ENCODE results near the gene TRIM52. TPM values are rescaled to one million over a fixed set of nuclear protein-coding genes. Genes with fewer than 3 reads are reported as not detected.
"Not testable (repeated sequence)": the region's sequence is repeated elsewhere in the genome, so short reads cannot be mapped to it uniquely, and the experiment has no call there.

The TRIM52 gene
- total and polyA plus RNA-seq, 2 of the 13 experiments (the other 11 are each of a cell fraction or from before 2014, with no cell fraction given) = 7.2 to 11.6 TPM

DNA sequence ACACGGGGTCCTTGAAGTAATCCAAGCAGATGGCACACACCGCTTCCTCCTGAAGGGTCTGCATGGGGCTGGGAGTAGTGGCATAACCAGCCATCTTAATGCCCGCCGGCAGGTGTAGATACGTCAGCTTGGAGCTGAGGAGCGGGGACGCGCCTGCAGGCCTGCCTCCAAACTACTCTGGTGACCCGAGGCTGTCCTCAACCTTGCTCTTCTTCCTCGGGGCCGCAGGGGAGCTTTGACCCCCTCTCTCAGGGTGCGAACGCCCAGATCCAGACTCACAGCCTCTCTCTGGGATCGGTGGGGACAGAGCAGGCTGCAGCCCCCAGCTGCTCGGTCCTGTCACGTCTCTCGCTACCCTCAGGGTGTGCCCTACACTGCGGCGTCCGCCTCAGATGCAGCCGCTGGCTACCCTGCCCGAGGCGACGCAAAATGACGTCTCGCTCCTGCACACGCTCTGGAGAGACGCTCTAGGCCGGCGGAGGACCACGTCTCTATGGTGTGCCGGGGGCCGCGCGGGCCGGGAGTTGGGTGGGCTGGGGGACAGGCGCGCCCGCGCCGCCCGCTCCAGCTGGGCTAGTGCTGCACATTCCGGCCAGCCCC lies at the start of gene TRIM52 (continued):
- TF ChIP-seq PRDM15 (CRISPR knock-in tag; IDR thresholded peaks at IDR 0.05) (no peak), MEIS1 (CRISPR knock-in tag; IDR thresholded peaks at IDR 0.05; ENCODE audit: borderline replicate concordance) (peak; percentile 78), DMTF1 (CRISPR knock-in tag; IDR thresholded peaks at IDR 0.05) (no peak), SMAD3 (CRISPR knock-in tag; IDR thresholded peaks at IDR 0.05) (no peak; the same call in 1 of the 2 replicates), ZNF3 (CRISPR knock-in tag; IDR thresholded peaks at IDR 0.05) (no peak), ELF4 (CRISPR knock-in tag; IDR thresholded peaks at IDR 0.05; ENCODE audit: borderline replicate concordance) (no peak)

DNA sequence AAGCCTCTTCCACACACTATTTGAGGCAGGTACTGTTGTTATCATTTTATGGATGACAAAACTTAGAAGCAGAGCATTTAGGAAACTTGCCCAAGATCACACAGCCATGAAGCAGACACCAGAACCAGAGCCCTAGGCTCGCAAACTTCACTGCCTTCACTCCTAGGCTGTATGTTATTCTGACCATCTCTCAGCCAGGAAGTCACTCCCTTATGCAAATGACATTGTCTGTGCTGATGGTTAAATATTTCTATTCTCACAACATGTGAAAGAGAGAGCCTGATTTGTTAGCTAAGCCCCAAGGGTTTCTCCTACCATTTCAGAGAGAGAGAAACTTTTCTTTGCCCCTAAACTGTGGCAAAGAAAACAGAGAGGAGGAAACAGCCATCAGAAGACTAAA lies 26.4 kb upstream of the TRIM52 start:
- BruUV-seq (replicated peaks); H3K9ac ChIP-seq (ENCODE audit: insufficient read depth, low read depth, low read length); DNase-seq (ENCODE audit: low spot score); H3K79me2 ChIP-seq (ENCODE audit: insufficient read depth, low read length); in situ Hi-C loops (cut with HindIII; ENCODE audit: extremely low pct_ligation_motif_present, low pct_unique_long_range_greater_than_20kb); H3K9me3 ChIP-seq (ENCODE audit: low read length); H3K27me3 ChIP-seq (ENCODE audit: control insufficient read depth in 1 of 2, insufficient read depth in 2 of 2, low read length in 2 of 2); H3K36me3 ChIP-seq (replicated peaks in 1 of 2; ENCODE audit: control insufficient read depth in 1 of 2, insufficient read depth in 2 of 2, low read length in 2 of 2); H3K4me1 ChIP-seq (ENCODE audit: insufficient read depth, low read length); CTCF ChIA-PET (ENCODE audit: low intra/inter-chr PET ratio, low total read pairs); H3K4me2 ChIP-seq (ENCODE audit: low read depth, low read length); H3K4me3 ChIP-seq (replicated peaks in 1 of 3; ENCODE audit: insufficient read depth in 1 of 3, low read depth in 2 of 3, low read length in 3 of 3); FAIRE-seq; intact Hi-C loops (cut with micrococcal nuclease; ENCODE audit: unreplicated experiment); H3K27ac ChIP-seq (ENCODE audit: extremely low read length, insufficient read depth, low read length); ATAC-seq; H2AFZ ChIP-seq (ENCODE audit: low read length); H4K20me1 ChIP-seq (ENCODE audit: insufficient read depth, low read length): not testable (repeated sequence)
- WGBS (ENCODE audit: low lambda C conversion rate) = 7% methylated on average over 1 of the region's 1 CpG
- POLR2A ChIA-PET = interaction anchor here (0.6 kb wide), 1 partner anchor 23 kb away, joined by 3 read pairs; no protein-coding TSS in a partner anchor

- DNase-seq (ENCODE audit: low spot score); in situ Hi-C loops (cut with HindIII; ENCODE audit: extremely low pct_ligation_motif_present, low pct_unique_long_range_greater_than_20kb); H3K27me3 ChIP-seq (ENCODE audit: control insufficient read depth in 1 of 2, insufficient read depth in 2 of 2, low read length in 2 of 2); FAIRE-seq; H2AFZ ChIP-seq (ENCODE audit: low read length); intact Hi-C loops (cut with micrococcal nuclease; ENCODE audit: unreplicated experiment); BruUV-seq (replicated peaks); H3K79me2 ChIP-seq (ENCODE audit: insufficient read depth, low read length); H3K9ac ChIP-seq (ENCODE audit: insufficient read depth, low read depth, low read length); H3K9me3 ChIP-seq (ENCODE audit: low read length); H3K4me3 ChIP-seq (replicated peaks in 1 of 3; ENCODE audit: insufficient read depth in 1 of 3, low read depth in 2 of 3, low read length in 3 of 3); H3K27ac ChIP-seq (ENCODE audit: extremely low read length, insufficient read depth, low read length); H3K4me1 ChIP-seq (ENCODE audit: insufficient read depth, low read length); H4K20me1 ChIP-seq (ENCODE audit: insufficient read depth, low read length); ATAC-seq; POLR2A ChIA-PET; H3K4me2 ChIP-seq (ENCODE audit: low read depth, low read length); CTCF ChIA-PET (ENCODE audit: low intra/inter-chr PET ratio, low total read pairs); H3K36me3 ChIP-seq (replicated peaks in 1 of 2; ENCODE audit: control insufficient read depth in 1 of 2, insufficient read depth in 2 of 2, low read length in 2 of 2): not testable (repeated sequence)
- WGBS (ENCODE audit: low lambda C conversion rate) = 63% methylated on average over 9 of the region's 10 CpGs
Measured at GRCh38 chr5:181285962-181286705, 25.2 kb upstream of the TRIM52 start.

Data from HepG2 (cell line).